HG03558 (cell line): ENCODE results near the gene TSPAN14.
A peak's percentile ranks its signal among the peaks of the same experiment; 100 is the strongest.

Experiments
- ATAC-seq: cut with Tn5 transposase; IDR thresholded peaks from one replicate; pipeline ENCODE4 v1.9.1; 2021; ENCODE audit warnings: moderate number of reproducible peaks; ENCODE audit not compliant: unreplicated experiment; ENCODE audit errors: extremely low read depth

The TSPAN14 gene

GRCh38 chr10:80453056-80453841 lies 861 bp upstream of the TSPAN14 start:
- ATAC-seq, result no peak

GRCh38 chr10:80454513-80455460 lies 677 bp downstream of the TSPAN14 start:
- ATAC-seq, result peak; percentile 0

- no peak for ATAC-seq
Observed at GRCh38 chr10:80455461-80456349, 1.6 kb downstream of the TSPAN14 start.

- ATAC-seq, result no peak
Observed at GRCh38 chr10:80457554-80458262, 3.6 kb downstream of the TSPAN14 start.

GRCh38 chr10:80458263-80458625 lies 4.1 kb downstream of the TSPAN14 start:
- no peak for ATAC-seq

GRCh38 chr10:80458638-80459037 lies 4.5 kb downstream of the TSPAN14 start:
- ATAC-seq, result no peak

- ATAC-seq, result peak; percentile 34
Observed at GRCh38 chr10:80459047-80459865, 5.1 kb downstream of the TSPAN14 start.

GRCh38 chr10:80460399-80461207 lies 6.5 kb downstream of the TSPAN14 start:
- no peak for ATAC-seq

GRCh38 chr10:80461208-80462183 lies 7.4 kb downstream of the TSPAN14 start:
- ATAC-seq, result no peak

- no peak for ATAC-seq
Observed at GRCh38 chr10:80462299-80462980, 8.3 kb downstream of the TSPAN14 start.

GRCh38 chr10:80462981-80463741 lies 9.1 kb downstream of the TSPAN14 start:
- ATAC-seq, result no peak

GRCh38 chr10:80463868-80464267 lies 9.8 kb downstream of the TSPAN14 start:
- no peak for ATAC-seq

GRCh38 chr10:80464557-80465450 lies 10.7 kb downstream of the TSPAN14 start:
- ATAC-seq, result no peak

- no peak for ATAC-seq
Observed at GRCh38 chr10:80465451-80465835, 11.3 kb downstream of the TSPAN14 start.
